Uterus (tissue), 2 donors: Measurements from ENCODE around the gene MOSPD2.

Experiments used
- POLR2A ChIP-seq, 2 donors: fragments of 450-650 bp; IDR thresholded peaks; one replicate each; pipeline ENCODE4 v1.6.1; 2016; ENCODE audit warnings: antibody characterized with exemption in 2 of 2, mild to moderate bottlenecking in 1 of 2, moderate library complexity in 1 of 2
- TF ChIP-seq, protein P1 (sequence below), 4 experiments: fragments of 200-600 bp in 2 of 4; fragments of 450-650 bp in 2 of 4; sonication (generic) in 2 of 4; IDR thresholded peaks; one replicate each; pipeline ENCODE4 v1.5.1; 2016 to 2019; ENCODE audit warnings: antibody characterized with exemption in 4 of 4, mild to moderate bottlenecking in 2 of 4, moderate library complexity in 1 of 4

DNA sequence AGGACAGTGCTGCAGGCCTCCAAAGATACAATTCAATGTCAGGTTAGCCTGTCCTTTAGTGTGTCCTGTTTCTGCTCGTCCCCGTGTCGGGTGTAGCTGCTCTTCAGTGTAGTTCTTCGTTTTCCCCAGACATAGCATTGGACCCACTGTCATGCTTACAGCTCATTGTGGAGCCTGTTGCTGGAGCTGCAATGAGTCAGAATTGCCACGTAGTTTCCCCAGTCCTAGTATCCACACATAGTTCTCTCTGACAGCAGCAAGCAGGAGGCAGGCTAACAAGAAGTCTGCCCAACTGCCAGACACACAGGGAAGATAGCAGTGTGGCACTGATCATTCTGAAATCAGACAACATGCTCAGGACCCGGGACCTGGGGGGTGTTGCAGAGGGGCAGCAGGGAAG is 49.2 kb downstream of the MOSPD2 start:
- TF ChIP-seq, protein P1, sequence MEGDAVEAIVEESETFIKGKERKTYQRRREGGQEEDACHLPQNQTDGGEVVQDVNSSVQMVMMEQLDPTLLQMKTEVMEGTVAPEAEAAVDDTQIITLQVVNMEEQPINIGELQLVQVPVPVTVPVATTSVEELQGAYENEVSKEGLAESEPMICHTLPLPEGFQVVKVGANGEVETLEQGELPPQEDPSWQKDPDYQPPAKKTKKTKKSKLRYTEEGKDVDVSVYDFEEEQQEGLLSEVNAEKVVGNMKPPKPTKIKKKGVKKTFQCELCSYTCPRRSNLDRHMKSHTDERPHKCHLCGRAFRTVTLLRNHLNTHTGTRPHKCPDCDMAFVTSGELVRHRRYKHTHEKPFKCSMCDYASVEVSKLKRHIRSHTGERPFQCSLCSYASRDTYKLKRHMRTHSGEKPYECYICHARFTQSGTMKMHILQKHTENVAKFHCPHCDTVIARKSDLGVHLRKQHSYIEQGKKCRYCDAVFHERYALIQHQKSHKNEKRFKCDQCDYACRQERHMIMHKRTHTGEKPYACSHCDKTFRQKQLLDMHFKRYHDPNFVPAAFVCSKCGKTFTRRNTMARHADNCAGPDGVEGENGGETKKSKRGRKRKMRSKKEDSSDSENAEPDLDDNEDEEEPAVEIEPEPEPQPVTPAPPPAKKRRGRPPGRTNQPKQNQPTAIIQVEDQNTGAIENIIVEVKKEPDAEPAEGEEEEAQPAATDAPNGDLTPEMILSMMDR (IDR thresholded peaks at IDR 0.05): no peak
- TF ChIP-seq POLR2A (IDR thresholded peaks at IDR 0.05): no peak
